ENCODE data around the gene RTEL1.

The RTEL1 gene

GRCh38 chr20:63696306-63696627 is 38.2 kb downstream of the RTEL1 start (continued):
- peak; percentile 35; the same call in 1 of the 2 replicates for TF ChIP-seq SP3 (tag by site-specific recombination; IDR thresholded peaks at IDR 0.05)
- peak; percentile 86 for TF ChIP-seq KLF1 (tag by site-specific recombination; IDR thresholded peaks at IDR 0.05)
- no peak for TF ChIP-seq ZNF792 (tag by site-specific recombination; IDR thresholded peaks at IDR 0.05)
- TF ChIP-seq KLF8 (tag by site-specific recombination; IDR thresholded peaks at IDR 0.05) = 0 out of 2 replicates have a peak, but pooled peaks have one; percentile 57

GRCh38 chr20:63696628-63697356 is 38.7 kb downstream of the RTEL1 start, which contains the start of gene TNFRSF6B:
TNFRSF6B (plus strand) TSS chr20:63696652; CDS start chr20:63696768, 116 bp downstream.
- no peaks in the 10 kb centered on the region for H3K4me1 ChIP-seq (ENCODE audit: control insufficient read depth, insufficient read depth, low read length)
- H3K36me3 ChIP-seq (ENCODE audit: control insufficient read depth in 2 of 2, insufficient read depth in 1 of 2, low read length in 2 of 2) = peaks cover 0 to 23% of the 10 kb centered on the region in 2 experiments; a peak in 1 of 3 replicates
- TF ChIP-seq GLIS2 (tag by site-specific recombination; IDR thresholded peaks at IDR 0.05) (peak; percentile 54; the same call in 1 of the 2 replicates), CTCF (tag by site-specific recombination; IDR thresholded peaks at IDR 0.05) (0 out of 2 replicates have a peak, but pooled peaks have one; percentile 8), ZNF248 (tag by site-specific recombination; IDR thresholded peaks at IDR 0.05) (no peak), KLF1 (tag by site-specific recombination; IDR thresholded peaks at IDR 0.05) (peak; percentile 9; the same call in 1 of the 2 replicates), ZNF600 (tag by site-specific recombination; IDR thresholded peaks at IDR 0.05) (0 out of 2 replicates have a peak, but pooled peaks have one; percentile 6)
- no peak within 1 kb of the TSS for H3K4me3 ChIP-seq (ENCODE audit: low read depth, low read length)
- CTCF ChIA-PET = no interaction called here
- POLR2A ChIA-PET = interaction anchor here (0.6 to 2.3 kb wide), 4 partner anchors 11 to 255 kb away, joined by 3 to 9 read pairs (median 5); partner anchors contain the start of genes ARFRP1, RTEL1 and ZGPAT
- H3K9me3 ChIP-seq (ENCODE audit: control insufficient read depth, insufficient read depth, low read depth, low read length) = no peaks in the 10 kb centered on the region
- no peak within 1 kb of the TSS for H3K27ac ChIP-seq (ENCODE audit: extremely low read depth, low read depth, low read length)

- TF ChIP-seq ZNF488 (tag by site-specific recombination; IDR thresholded peaks at IDR 0.05) = no peak
- TF ChIP-seq GLIS1 (tag by site-specific recombination; IDR thresholded peaks at IDR 0.05) = peak; percentile 37; the same call in 1 of the 2 replicates
- TF ChIP-seq GLIS2 (tag by site-specific recombination; IDR thresholded peaks at IDR 0.05) = 0 out of 2 replicates have a peak, but pooled peaks have one; percentile 6
- TF ChIP-seq ZNF10 (tag by site-specific recombination; IDR thresholded peaks at IDR 0.05) = no peak
- TF ChIP-seq ZNF518A (tag by site-specific recombination; conservative IDR thresholded peaks at IDR 0.05; ENCODE audit: low read depth) = no peak
- TF ChIP-seq HIC1 (tag by site-specific recombination; IDR thresholded peaks at IDR 0.05) = peak; percentile 50; the same call in 1 of the 2 replicates
- Histone ChIP-seq H3K27ac (ENCODE audit: extremely low read depth, low read depth, low read length) (no peak overlapping the region), H3K9me3 (ENCODE audit: control insufficient read depth, insufficient read depth, low read depth, low read length) (no peaks in the 10 kb centered on the region), H3K4me3 (ENCODE audit: low read depth, low read length) (no peak overlapping the region), H3K4me1 (ENCODE audit: control insufficient read depth, insufficient read depth, low read length) (no peaks in the 10 kb centered on the region), H3K36me3 (ENCODE audit: control insufficient read depth in 2 of 2, insufficient read depth in 1 of 2, low read length in 2 of 2) (peaks cover 0 to 23% of the 10 kb centered on the region in 2 experiments; a peak in 1 of 3 replicates)
- POLR2A ChIA-PET = interaction anchor here (0.6 to 2.3 kb wide), 5 partner anchors 9 to 255 kb away, joined by 3 to 9 read pairs (median 5); partner anchors contain the start of genes ARFRP1, RTEL1 and ZGPAT
- CTCF ChIA-PET = no interaction called here
Measured at GRCh38 chr20:63697357-63697867, 39.3 kb downstream of the RTEL1 start.

Measured in HEK293 (cell line).